Right forelimb (tissue), 1 donor: Measurements from ENCODE around the gene CD2.

Source experiments
- DNase-seq: peaks from one replicate; pipeline ENCODE4 v3.0.0-alpha.2; 2018

CD2 gene

GRCh38 chr1:116760996-116761665 lies 6.9 kb downstream of the CD2 start:
- no peak for DNase-seq

- DNase-seq: no peak
These were observed 8.1 kb downstream of the CD2 start for GRCh38 chr1:116762281-116762680.

GRCh38 chr1:116762781-116763115 lies 8.5 kb downstream of the CD2 start:
- no peak for DNase-seq

- no peak for DNase-seq
These were observed 9.0 kb downstream of the CD2 start for GRCh38 chr1:116763116-116763786.

- no peak for DNase-seq
These were observed 9.7 kb downstream of the CD2 start for GRCh38 chr1:116763787-116764465.

GRCh38 chr1:116764466-116764898 lies 10.3 kb downstream of the CD2 start:
- no peak for DNase-seq

- no peak for DNase-seq
These were observed 11.0 kb downstream of the CD2 start for GRCh38 chr1:116764906-116765862.

GRCh38 chr1:116765962-116766361 lies 11.7 kb downstream of the CD2 start:
- DNase-seq: no peak

GRCh38 chr1:116766616-116767469 lies 12.6 kb downstream of the CD2 start:
- DNase-seq: no peak

- DNase-seq: no peak
These were observed 13.7 kb downstream of the CD2 start for GRCh38 chr1:116767782-116768382.

- DNase-seq: no peak
These were observed 14.3 kb downstream of the CD2 start for GRCh38 chr1:116768416-116769103.

GRCh38 chr1:116769104-116769452 lies 14.8 kb downstream of the CD2 start:
- no peak for DNase-seq

GRCh38 chr1:116769561-116769977 lies 15.3 kb downstream of the CD2 start:
- no peak for DNase-seq

- no peak for DNase-seq
These were observed 15.8 kb downstream of the CD2 start for GRCh38 chr1:116769994-116770393.

- no peak for DNase-seq
These were observed 16.4 kb downstream of the CD2 start for GRCh38 chr1:116770625-116771024.

- no peak for DNase-seq
These were observed 17.9 kb downstream of the CD2 start for GRCh38 chr1:116771997-116772647.

GRCh38 chr1:116772648-116773045 lies 18.4 kb downstream of the CD2 start:
- no peak for DNase-seq

- no peak for DNase-seq
These were observed 21.0 kb downstream of the CD2 start for GRCh38 chr1:116775116-116775752.

- DNase-seq: no peak
These were observed 23.9 kb downstream of the CD2 start for GRCh38 chr1:116777831-116778830.
